ENCODE results near the gene CYP4A11. TPM values are rescaled to one million over a fixed set of nuclear protein-coding genes. Genes with fewer than 3 reads are reported as not detected.
"Not testable (repeated sequence)": the region's sequence is repeated elsewhere in the genome, so short reads cannot be mapped to it uniquely, and the experiment has no call there.

The CYP4A11 gene
- total and polyA plus RNA-seq, 12 donors: 0.11 to 0.15 TPM; not detected in 10

DNA sequence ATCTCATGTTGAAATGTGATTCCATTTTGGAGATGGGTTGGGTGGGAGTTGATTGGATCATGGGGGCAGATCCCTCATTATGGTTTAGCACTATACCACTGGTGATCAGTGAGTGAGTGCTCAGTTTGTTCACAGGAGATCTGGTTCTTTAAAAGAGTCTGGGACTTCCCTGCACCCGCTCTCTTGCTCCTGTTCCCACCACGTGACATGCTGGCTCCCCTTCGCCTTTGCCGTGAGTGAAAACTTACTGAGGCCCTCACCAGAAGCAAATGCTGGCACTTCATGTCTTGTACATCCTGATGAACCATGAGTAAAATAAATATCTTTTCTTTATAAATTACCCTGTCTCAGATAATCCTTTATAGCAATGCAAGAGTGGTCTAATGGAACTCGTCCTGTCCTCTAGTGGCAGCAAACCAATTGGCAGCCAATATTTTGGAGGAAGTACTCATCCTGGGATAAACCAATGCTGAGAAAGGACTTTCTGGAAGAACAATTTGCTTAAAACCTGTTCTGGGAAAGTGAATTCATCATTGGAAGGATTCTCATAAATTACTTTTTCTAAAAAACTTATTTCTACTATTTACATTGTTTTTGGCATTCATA, 27.8 kb upstream of the CYP4A11 start:
- intact Hi-C loops (cut with DNase I): no loop called here
- H3K27me3 ChIP-seq: no peaks in the 10 kb centered on the region
- H3K9me3 ChIP-seq (replicated peaks in 1 of 3): no peaks in the 10 kb centered on the region
- TF ChIP-seq, protein P1, sequence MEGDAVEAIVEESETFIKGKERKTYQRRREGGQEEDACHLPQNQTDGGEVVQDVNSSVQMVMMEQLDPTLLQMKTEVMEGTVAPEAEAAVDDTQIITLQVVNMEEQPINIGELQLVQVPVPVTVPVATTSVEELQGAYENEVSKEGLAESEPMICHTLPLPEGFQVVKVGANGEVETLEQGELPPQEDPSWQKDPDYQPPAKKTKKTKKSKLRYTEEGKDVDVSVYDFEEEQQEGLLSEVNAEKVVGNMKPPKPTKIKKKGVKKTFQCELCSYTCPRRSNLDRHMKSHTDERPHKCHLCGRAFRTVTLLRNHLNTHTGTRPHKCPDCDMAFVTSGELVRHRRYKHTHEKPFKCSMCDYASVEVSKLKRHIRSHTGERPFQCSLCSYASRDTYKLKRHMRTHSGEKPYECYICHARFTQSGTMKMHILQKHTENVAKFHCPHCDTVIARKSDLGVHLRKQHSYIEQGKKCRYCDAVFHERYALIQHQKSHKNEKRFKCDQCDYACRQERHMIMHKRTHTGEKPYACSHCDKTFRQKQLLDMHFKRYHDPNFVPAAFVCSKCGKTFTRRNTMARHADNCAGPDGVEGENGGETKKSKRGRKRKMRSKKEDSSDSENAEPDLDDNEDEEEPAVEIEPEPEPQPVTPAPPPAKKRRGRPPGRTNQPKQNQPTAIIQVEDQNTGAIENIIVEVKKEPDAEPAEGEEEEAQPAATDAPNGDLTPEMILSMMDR (IDR thresholded peaks at IDR 0.05): no peak
- TF ChIP-seq POLR2A (IDR thresholded peaks at IDR 0.05): no peak
- H3K4me3 ChIP-seq: no peak overlapping the region
- 60 to 74% (median 70%) methylated on average over 5 of the region's 5 CpGs for WGBS, 4 donors
- H3K36me3 ChIP-seq (replicated peaks in 1 of 2): no peaks in the 10 kb centered on the region
- no peak for DNase-seq
- no peak overlapping the region for H3K27ac ChIP-seq
- H3K4me1 ChIP-seq (replicated peaks in 1 of 2): no peaks in the 10 kb centered on the region

DNA sequence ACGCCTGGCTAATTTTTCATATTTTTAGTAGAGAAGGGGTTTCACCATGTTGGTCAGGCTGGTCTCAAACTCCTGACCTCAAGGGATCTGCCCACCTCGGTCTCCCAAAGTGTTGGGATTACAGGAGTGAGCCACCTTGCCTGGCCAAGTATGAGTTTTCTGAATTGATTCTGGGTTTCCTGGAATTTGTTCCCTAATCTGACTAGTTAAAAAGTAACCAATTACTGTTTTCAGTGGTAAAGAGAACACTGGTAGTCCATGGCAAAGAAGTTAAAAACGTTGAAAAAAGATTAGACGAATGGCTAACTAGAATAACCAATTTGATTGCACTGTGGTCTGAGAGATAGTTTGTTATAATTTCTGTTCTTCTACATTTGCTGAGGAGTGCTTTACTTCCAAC, 21.0 kb upstream of the CYP4A11 start:
- H3K9me3 ChIP-seq (replicated peaks in 1 of 3); H3K27ac ChIP-seq; H3K4me1 ChIP-seq (replicated peaks in 1 of 2); DNase-seq; H3K27me3 ChIP-seq; intact Hi-C loops (cut with DNase I); H3K4me3 ChIP-seq; H3K36me3 ChIP-seq (replicated peaks in 1 of 2): not testable (repeated sequence)
- WGBS, 4 donors: 55 to 68% (median 57%) methylated on average over 4 of the region's 4 CpGs

DNA sequence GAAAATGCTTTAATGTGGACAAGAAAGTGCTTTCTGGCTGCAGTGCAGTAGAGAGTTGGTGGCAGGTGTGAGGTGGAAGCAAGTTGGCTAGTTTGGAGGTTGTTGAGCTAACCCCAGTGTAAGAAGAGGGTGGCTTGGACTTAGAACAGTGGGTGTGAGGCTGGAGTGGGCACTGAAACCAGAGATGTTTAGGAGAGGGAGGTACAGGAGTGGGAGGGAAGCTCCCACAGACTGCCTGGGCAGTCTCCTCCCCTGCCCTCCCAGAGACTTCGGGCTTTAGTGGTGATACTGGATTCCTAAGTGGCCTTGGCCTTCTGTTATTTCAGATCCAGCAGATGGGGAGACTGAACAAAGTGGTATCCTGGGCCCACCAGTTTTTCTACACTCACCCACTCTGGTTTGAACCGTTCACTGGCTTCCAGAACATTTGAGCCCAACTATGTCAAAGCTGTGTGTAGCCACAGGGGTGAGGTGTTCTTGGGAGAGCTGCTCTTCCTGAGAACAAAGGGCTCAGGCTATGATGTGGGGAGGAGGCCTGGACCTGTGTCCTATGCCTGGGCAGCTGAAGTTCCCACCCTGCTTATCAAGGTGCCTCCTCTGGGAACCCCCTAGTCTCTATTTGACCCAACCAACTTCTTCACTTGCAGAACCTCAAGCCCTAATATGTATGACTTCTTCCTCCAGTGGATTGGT, 19.9 kb upstream of the CYP4A11 start:
- Histone ChIP-seq H3K27ac (no peak overlapping the region), H3K9me3 (replicated peaks in 1 of 3) (no peaks in the 10 kb centered on the region), H3K36me3 (replicated peaks in 1 of 2) (no peaks in the 10 kb centered on the region), H3K4me3 (no peak overlapping the region), H3K4me1 (replicated peaks in 1 of 2) (no peaks in the 10 kb centered on the region), H3K27me3 (no peaks in the 10 kb centered on the region)
- intact Hi-C loops (cut with DNase I): no loop called here
- WGBS, 4 donors: 68 to 89% (median 79%) methylated on average over 2 of the region's 2 CpGs
- TF ChIP-seq, protein P1 (IDR thresholded peaks at IDR 0.05): no peak
- TF ChIP-seq POLR2A (IDR thresholded peaks at IDR 0.05): no peak
- no peak for DNase-seq

DNA sequence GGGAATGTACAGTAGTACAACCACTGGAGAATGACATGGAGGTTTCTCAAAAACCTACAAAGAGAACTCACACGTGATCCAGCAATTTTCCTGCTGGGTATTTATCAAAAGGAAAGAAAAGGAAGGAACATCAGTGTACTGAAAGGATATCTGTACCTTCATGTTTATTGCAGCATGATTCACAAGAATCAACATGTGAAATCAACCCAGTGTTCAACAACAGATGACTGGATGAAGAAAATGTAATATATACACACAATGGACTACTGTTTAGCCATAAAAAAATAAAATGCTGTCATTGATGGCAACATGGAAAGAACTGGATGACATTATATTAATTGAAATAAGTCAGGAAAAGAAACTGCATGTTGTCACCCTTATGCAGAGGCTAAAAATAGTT, 19.0 kb upstream of the CYP4A11 start:
- no peak overlapping the region for H3K27ac ChIP-seq
- H3K36me3 ChIP-seq (replicated peaks in 1 of 2): no peaks in the 10 kb centered on the region
- TF ChIP-seq, protein P1 (IDR thresholded peaks at IDR 0.05): no peak
- no peak for TF ChIP-seq POLR2A (IDR thresholded peaks at IDR 0.05)
- no peaks in the 10 kb centered on the region for H3K9me3 ChIP-seq (replicated peaks in 1 of 3)
- WGBS, 4 donors: 34 to 67% (median 46%) methylated on average over 1 of the region's 1 CpG
- no peak overlapping the region for H3K4me3 ChIP-seq
- no peak for DNase-seq
- H3K27me3 ChIP-seq: no peaks in the 10 kb centered on the region
- H3K4me1 ChIP-seq (replicated peaks in 1 of 2): no peaks in the 10 kb centered on the region
- intact Hi-C loops (cut with DNase I): no loop called here

DNA sequence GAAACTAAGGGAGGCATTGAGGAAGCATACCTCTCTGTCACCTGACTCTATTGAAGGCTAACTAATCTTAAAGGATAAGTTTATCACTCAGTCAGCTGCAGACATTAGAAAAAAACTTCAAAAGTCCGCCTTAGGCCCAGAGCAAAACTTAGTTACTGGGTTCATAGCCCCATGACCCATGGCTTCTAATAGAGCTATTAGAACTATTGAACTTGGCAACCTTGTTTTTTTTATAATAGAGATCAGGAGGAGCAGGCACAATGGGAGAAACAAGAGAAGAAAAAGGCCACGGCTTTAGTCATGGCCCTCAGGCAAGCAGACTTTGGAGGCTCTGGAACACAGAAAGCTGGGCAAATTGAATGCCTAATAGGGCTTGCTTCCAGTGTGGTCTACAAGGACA, 13.8 kb upstream of the CYP4A11 start:
- H3K27me3 ChIP-seq; H3K4me1 ChIP-seq (replicated peaks in 1 of 2); H3K27ac ChIP-seq; H3K36me3 ChIP-seq (replicated peaks in 1 of 2); H3K9me3 ChIP-seq (replicated peaks in 1 of 3); intact Hi-C loops (cut with DNase I); DNase-seq; H3K4me3 ChIP-seq: not testable (repeated sequence)
- 64 to 77% (median 73%) methylated on average over 2 of the region's 2 CpGs for WGBS, 4 donors

DNA sequence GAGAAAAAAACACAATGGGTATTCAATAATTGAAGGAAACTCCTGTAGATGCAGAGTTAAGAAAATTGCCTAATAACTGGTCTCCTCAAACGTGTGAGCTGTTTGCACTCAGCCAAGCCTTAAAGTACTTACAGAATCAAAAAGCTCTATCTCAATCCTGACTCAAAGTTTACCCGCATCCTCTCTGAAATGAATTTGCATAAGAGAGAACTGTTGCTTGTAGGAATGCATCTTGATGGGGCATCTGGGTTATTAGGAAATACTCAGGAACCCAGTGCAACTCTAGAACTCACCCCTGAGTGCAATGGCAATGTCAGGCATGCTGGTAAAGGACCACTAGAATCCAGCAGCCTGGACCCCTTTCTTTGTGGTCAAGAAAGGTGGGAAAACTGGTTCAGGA, 12.6 kb upstream of the CYP4A11 start:
- intact Hi-C loops (cut with DNase I); H3K36me3 ChIP-seq (replicated peaks in 1 of 2); H3K27me3 ChIP-seq; H3K4me1 ChIP-seq (replicated peaks in 1 of 2); DNase-seq; H3K4me3 ChIP-seq; H3K27ac ChIP-seq; H3K9me3 ChIP-seq (replicated peaks in 1 of 3): not testable (repeated sequence)
- 51 to 55% (median 55%) methylated on average over 2 of the region's 2 CpGs for WGBS, 4 donors

DNA sequence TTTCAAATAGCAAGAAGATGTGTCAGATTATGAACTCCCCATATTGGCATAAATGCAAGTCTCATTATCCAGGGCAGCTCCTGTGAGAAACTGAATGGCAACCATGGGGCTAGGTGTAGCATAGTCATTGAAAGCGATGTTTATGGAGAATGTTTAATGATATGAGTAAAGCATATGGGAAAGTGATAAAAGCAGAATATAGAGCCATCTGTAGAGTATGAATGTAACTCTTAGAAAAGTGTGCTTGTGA, 8.1 kb upstream of the CYP4A11 start:
- WGBS, 4 donors: 92 to 97% (median 96%) methylated on average over 1 of the region's 1 CpG

More for the DNA sequence above, 8.1 kb upstream of the CYP4A11 start:
- H3K9me3 ChIP-seq (replicated peaks in 1 of 3); H3K36me3 ChIP-seq (replicated peaks in 1 of 2); intact Hi-C loops (cut with DNase I); H3K4me3 ChIP-seq; DNase-seq; H3K4me1 ChIP-seq (replicated peaks in 1 of 2); H3K27me3 ChIP-seq; H3K27ac ChIP-seq: not testable (repeated sequence)

Data from adrenal gland (tissue), 12 donors.